AG09319 (cell line): ENCODE data around the gene EYA4.

Source experiments
- DNase-seq: peaks from one replicate; pipeline ENCODE4 v3.0.0-alpha.2; 2010; ENCODE audit warnings: low read depth; ENCODE audit errors: extremely low read depth
- TF ChIP-seq, protein P1 (sequence below): IDR thresholded peaks from 2 replicates; pipeline ENCODE4 v1.5.1; 2011; ENCODE audit warnings: low read depth, mild to moderate bottlenecking, inconsistent platforms, low read length, moderate library complexity

EYA4 gene

DNA sequence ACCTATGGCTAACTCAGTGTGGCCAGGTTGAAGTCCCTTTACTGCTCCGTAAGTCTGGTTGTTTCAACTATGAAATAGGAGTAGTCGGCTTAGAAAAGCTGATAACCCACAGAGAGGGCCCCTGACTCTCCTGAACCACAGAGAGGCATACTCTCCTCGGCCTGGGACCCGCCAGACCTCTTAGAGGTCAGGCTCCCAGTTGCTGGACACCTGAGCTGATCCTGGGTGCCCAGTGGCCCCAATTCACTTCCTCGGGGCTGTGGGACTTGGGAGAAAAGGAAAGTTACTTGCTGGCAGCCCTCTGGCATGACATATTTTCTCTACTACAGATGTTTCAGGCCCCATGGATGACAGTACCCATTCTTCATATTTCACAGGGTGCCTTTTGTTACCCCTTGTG lies 34.2 kb upstream of the EYA4 start:
- TF ChIP-seq, protein P1, sequence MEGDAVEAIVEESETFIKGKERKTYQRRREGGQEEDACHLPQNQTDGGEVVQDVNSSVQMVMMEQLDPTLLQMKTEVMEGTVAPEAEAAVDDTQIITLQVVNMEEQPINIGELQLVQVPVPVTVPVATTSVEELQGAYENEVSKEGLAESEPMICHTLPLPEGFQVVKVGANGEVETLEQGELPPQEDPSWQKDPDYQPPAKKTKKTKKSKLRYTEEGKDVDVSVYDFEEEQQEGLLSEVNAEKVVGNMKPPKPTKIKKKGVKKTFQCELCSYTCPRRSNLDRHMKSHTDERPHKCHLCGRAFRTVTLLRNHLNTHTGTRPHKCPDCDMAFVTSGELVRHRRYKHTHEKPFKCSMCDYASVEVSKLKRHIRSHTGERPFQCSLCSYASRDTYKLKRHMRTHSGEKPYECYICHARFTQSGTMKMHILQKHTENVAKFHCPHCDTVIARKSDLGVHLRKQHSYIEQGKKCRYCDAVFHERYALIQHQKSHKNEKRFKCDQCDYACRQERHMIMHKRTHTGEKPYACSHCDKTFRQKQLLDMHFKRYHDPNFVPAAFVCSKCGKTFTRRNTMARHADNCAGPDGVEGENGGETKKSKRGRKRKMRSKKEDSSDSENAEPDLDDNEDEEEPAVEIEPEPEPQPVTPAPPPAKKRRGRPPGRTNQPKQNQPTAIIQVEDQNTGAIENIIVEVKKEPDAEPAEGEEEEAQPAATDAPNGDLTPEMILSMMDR = no peak
- DNase-seq = no peak

DNA sequence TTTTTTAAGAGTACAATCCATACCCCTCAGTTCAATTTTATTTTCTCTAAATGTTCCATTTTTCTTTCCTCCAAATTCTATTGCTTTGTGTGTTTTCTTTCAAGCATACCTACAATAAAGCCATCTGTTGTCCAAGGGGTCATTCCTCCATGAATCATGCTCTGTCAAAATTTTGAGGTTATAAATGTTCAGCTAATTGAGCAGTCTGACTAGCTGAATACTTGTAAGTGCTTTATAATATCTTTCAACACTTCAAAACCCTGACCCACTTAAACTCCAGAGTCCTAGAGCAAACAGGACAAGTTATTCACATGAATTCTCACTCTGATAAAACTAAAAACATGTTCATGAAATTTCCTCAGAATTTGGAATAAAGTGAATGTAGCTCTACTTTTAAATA lies 33.4 kb upstream of the EYA4 start:
- no peak for DNase-seq
- TF ChIP-seq, protein P1 = no peak

DNA sequence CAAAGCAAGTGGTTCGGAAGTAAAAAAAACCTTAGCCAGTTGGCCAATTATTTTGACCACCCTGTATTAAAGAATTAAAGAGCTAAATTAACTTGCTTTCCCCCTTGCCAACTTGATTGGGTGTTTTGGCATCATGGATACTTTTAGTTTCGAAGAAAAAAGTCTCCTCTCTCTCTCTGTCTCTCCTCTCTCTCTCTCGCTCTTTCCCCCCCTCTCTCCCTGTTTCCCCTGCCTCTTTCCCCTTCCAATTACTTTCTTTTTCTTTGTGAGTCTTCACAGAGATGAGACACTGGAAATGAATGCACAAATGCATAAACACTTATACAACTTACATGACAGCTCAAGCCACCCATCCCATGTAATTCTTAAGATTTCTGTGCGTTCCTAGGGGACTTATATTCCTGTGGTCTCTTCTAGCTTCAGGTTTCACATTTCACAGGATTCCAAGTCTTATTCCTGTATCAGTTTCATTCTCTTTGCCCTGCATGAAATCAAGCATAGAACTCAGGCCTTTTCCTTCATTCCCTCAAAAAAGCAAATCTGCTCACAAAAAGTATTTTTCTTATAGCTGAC lies 32.9 kb upstream of the EYA4 start:
- DNase-seq = no peak
- TF ChIP-seq, protein P1 = no peak

DNA sequence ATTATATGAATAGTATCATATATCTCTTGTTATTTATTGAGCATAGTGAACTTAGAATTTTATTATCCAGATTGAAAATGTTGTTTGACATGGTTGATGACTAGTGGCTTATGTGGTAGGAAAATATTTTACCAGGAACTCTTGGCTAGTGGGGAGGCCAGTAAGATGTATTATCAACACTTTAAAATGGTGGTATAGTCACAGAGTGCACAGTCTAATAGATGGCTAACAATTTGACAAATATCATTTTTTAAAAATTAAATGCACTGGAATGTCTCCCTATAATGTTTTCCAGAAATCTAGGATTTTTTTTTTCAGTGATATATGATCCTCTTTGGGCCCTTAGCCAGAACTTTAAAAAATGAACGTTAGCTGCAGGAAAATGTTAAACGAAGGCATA lies 26.9 kb upstream of the EYA4 start:
- no peak for DNase-seq
- TF ChIP-seq, protein P1 = no peak

DNA sequence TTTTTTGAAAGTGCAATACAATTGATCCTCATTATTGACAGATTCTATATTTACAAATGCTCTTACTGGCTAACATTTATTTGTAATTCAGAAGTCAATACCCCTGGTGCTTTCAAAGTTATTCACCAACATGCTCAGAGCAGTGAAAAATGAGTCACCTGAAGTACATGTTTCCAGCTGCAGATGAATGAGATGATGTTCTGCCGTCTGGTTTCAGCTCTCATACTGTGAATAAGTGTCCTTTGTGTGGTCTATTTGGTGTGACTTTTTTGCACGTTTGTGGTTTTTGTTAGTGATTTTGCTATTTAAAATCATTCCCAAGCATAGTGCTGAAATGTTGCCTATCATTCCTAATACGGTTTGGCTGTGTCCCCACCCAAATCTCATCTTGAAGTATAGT lies 22.3 kb upstream of the EYA4 start:
- DNase-seq = no peak
- TF ChIP-seq, protein P1 = no peak

DNA sequence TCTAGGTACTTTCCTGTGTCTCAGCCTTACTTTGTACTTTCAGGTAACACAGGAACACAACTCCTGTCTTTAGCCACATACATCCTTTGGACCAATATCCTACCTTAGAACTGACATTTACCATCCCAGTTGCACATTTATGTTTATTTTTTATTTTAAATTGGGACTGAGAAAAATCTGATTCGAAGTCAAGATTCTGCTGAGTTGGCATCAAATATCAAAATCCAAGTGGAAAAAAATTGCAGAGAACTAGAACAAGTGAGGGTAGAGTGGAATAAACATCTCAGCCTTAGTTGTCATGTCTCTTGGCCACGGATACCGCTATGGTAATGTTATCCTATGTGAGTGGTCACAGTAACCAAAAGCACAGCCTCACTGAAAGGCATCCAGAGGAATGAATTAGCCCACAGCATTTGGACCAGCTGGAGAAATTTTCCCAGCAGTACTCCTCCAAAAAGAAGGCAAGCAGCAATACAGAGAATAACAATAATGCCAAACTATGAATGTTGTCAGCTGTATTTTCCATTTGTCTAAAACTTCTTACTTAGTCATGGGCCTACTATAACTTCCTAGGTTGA lies 17.6 kb upstream of the EYA4 start:
- DNase-seq = no peak
- TF ChIP-seq, protein P1 = no peak

DNA sequence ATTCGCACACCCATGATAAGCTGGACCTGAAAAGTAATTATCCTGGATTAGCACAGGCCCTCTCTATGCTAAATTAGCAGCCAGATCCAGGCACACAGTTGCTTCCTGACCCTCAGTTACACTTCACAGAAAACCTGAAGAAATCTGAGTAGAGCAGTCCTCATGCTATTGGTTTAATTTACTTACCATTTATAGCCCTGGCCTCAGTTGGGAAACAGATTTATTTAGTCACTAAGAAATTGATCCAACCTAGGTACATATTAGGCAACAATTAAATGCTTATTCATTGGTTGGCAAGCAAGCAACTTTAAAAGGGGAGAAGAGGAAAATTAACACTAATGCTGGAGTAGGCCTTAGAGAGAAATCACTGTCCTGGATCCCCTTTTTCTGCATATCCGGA lies 15.6 kb upstream of the EYA4 start:
- TF ChIP-seq, protein P1 = no peak

More for the DNA sequence above, 15.6 kb upstream of the EYA4 start:
- no peak for DNase-seq
